ENCODE data around the gene STIP1.

STIP1 gene

GRCh38 chr11:64253043-64253442 lies 67.1 kb downstream of the STIP1 start:
- DNase-seq: no peak

DNA sequence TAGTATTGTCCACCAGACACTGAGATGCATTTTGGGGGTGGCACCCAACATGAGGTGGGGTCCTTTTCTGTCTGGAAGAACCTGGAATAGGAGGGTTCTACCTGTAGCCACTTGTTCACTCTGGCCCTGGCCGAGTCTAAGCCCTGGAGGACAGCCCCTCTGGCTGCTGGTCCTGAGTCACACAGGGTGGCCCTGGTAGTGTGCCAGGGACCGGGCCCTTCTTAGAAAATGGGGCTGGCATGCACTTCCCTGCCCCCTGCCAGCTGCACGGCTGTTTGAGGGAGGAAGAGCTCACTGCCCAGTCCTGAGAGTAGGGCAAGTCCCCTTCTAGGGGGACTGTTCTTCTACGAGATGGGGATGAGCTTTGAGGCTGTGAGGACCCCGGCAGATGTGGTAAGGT lies 67.5 kb downstream of the STIP1 start:
- no peak for DNase-seq
